HepG2 (cell line): ENCODE data around the gene SSC4D. TPM values are rescaled to one million over a fixed set of nuclear protein-coding genes. Genes with fewer than 3 reads are reported as not detected.

Experiments
- ATAC-seq: fragments of 200-7000 bp; cut with Tn5 transposase; 3 replicates; pipeline ENCODE4 v1.9.1; 2020; ENCODE audit warnings: mild to moderate bottlenecking, moderate library complexity
- BruUV-seq: library from RNA; stranded (reverse); fragments of 400-500 nt; replicated peaks from 2 replicates; lab custom pipeline; 2021; lab: Mats Ljungman, UMichigan
- CTCF ChIA-PET: fragments of 300-600 bp; formaldehyde crosslinking; extraction: SDS; loops from one replicate; lab custom pipeline; 2021; ENCODE audit warnings: low total read pairs, inconsistent platforms, low intra/inter-chr PET ratio; lab: Yijun Ruan, JAX
- POLR2A ChIA-PET: fragments of 350-600 bp; sonication (Branson Sonifier 250); formaldehyde crosslinking; loops from one replicate; lab custom pipeline; 2020; ENCODE audit warnings: antibody characterized with exemption, inconsistent platforms; lab: Yijun Ruan, JAX
- DNase-seq: peaks from one replicate; pipeline ENCODE4 v3.0.0-alpha.2; 2015; ENCODE audit warnings: low spot score
- FAIRE-seq: peaks from 3 replicates; lab custom pipeline; 2011; peaks lifted over from hg19 to GRCh38; lab: Jason Lieb, UNC
- H2AFZ ChIP-seq: one replicate; pipeline ENCODE4 v1.6.1; 2011; ENCODE audit warnings: low read length, inconsistent platforms
- H3K27ac ChIP-seq: fragments of 300-600 bp; 3 replicates; pipeline ENCODE4 v1.8.0; 2011; ENCODE audit warnings: mixed run types, mild to moderate bottlenecking, mixed read lengths, low read length, inconsistent platforms; ENCODE audit not compliant: insufficient read depth; ENCODE audit errors: extremely low read length
- H3K27me3 ChIP-seq, 2 experiments: fragments of 200-600 bp in 1 of 2; 2 replicates in 1 of 2; 3 replicates in 1 of 2; pipeline versions ENCODE4 v1.6.0 to v1.8.0; 2011; ENCODE audit warnings: low read length in 2 of 2, mild to moderate bottlenecking in 2 of 2, moderate library complexity in 2 of 2, inconsistent platforms in 1 of 2; ENCODE audit not compliant: insufficient read depth in 2 of 2, control insufficient read depth in 1 of 2
- H3K36me3 ChIP-seq, 2 experiments: fragments of 200-600 bp in 1 of 2; replicated peaks in 1 of 2; 2 replicates in 1 of 2; 3 replicates in 1 of 2; pipeline versions ENCODE4 v1.5.1 to v1.8.0; 2011; ENCODE audit warnings: low read length in 2 of 2, inconsistent platforms in 1 of 2; ENCODE audit not compliant: insufficient read depth in 2 of 2, control insufficient read depth in 1 of 2
- H3K4me1 ChIP-seq: 2 replicates; pipeline ENCODE4 v1.5.1; 2012; ENCODE audit warnings: low read length, inconsistent platforms; ENCODE audit not compliant: insufficient read depth
- H3K4me2 ChIP-seq: 2 replicates; pipeline ENCODE4 v1.6.0; 2011; ENCODE audit warnings: low read depth, low read length, inconsistent platforms
- H3K4me3 ChIP-seq, 3 experiments: fragments of 200-600 bp in 1 of 3; sonication (generic), shearing (Covaris generic) in 1 of 3; replicated peaks in 1 of 3; 2 replicates each; pipeline ENCODE4 v1.5.1; 2011 to 2016; ENCODE audit warnings: low read length in 3 of 3, inconsistent platforms in 2 of 3, low read depth in 2 of 3, mild to moderate bottlenecking in 2 of 3, control low read depth in 1 of 3, mixed read lengths in 1 of 3; ENCODE audit not compliant: insufficient read depth in 1 of 3
- H3K79me2 ChIP-seq: one replicate; pipeline ENCODE4 v1.6.1; 2011; ENCODE audit warnings: low read length, inconsistent platforms; ENCODE audit not compliant: insufficient read depth
- H3K9ac ChIP-seq: 2 replicates; pipeline ENCODE4 v1.6.0; 2011; ENCODE audit warnings: mild to moderate bottlenecking, low read depth, low read length, inconsistent platforms; ENCODE audit not compliant: insufficient read depth
- H3K9me3 ChIP-seq: 2 replicates; pipeline ENCODE4 v1.5.1; 2012; ENCODE audit warnings: mild to moderate bottlenecking, low read length
- H4K20me1 ChIP-seq: 2 replicates; pipeline ENCODE4 v1.6.0; 2011; ENCODE audit warnings: inconsistent platforms, mild to moderate bottlenecking, low read length, moderate library complexity; ENCODE audit not compliant: insufficient read depth
- ELF3 ChIP-seq: IDR thresholded peaks from 2 replicates; pipeline ENCODE4 v1.6.1; 2016; ENCODE audit warnings: missing genetic modification reagents, missing compliant biosample characterization
- MAFF ChIP-seq: IDR thresholded peaks from 2 replicates; pipeline ENCODE4 v1.6.1; 2011; ENCODE audit warnings: low read depth, low read length, improper control_type of control experiment
- SKI ChIP-seq: fragments of 450-650 bp; IDR thresholded peaks from one replicate; pipeline ENCODE4 v1.6.1; 2018; ENCODE audit warnings: mild to moderate bottlenecking; ENCODE audit not compliant: partially characterized antibody
- ZNF552 ChIP-seq: sonication (generic); formaldehyde crosslinking; IDR thresholded peaks from 2 replicates; pipeline ENCODE4 v1.9.0; 2022; ENCODE audit warnings: missing genetic modification reagents, mild to moderate bottlenecking, borderline replicate concordance
- WGBS: methylation state at CpG from one replicate; pipeline ENCODE4 v1.1.6; 2017; ENCODE audit warnings: low lambda C conversion rate; 5-methylcytosine and 5-hydroxymethylcytosine counted together
- in situ Hi-C: cut with HindIII; loops from 2 replicates; pipeline ENCODE4 v1.10.0; 2017; ENCODE audit warnings: low pct_unique_long_range_greater_than_20kb; ENCODE audit not compliant: extremely low pct_ligation_motif_present
- intact Hi-C: fragments of 100-400 bp; cut with micrococcal nuclease; formaldehyde crosslinking; loops from one replicate; pipeline ENCODE4 v1.10.0; 2022; ENCODE audit not compliant: unreplicated experiment
- polyA plus RNA-seq, 8 experiments: library from polyadenylated mRNA; depleted of rRNA in 3 of 8; stranded (reverse) in 7 of 8; unstranded in 1 of 8; fragments of >200 nt; fragmentation: Illumina TruSeq in 4 of 8; extraction: Trizol in 4 of 8; gene quantifications; 2 replicates each; pipeline versions ENCODE4 v1.2.1 to v1.2.3, GENCODE V29; 2011 to 2016; ENCODE audit warnings: low read depth in 4 of 8, missing spikeins in 1 of 8, mixed read lengths in 1 of 8; ENCODE audit not compliant: insufficient read depth in 1 of 8
- total RNA-seq, 5 experiments: library from RNA; depleted of rRNA; stranded (reverse); fragments of >200 nt; fragmentation: Illumina TruSeq; extraction: Trizol; gene quantifications; 2 replicates each; pipeline ENCODE4 v1.2.3, GENCODE V29; 2016; ENCODE audit warnings: low read depth in 1 of 5
- TF ChIP-seq, protein P1 (sequence below): sonication (generic); formaldehyde crosslinking; IDR thresholded peaks from 2 replicates; pipeline ENCODE4 v1.8.1; 2023; ENCODE audit warnings: missing genetic modification reagents, inconsistent platforms, borderline replicate concordance
- TF ChIP-seq, protein P2 (sequence below): sonication (generic); formaldehyde crosslinking; IDR thresholded peaks from 2 replicates; pipeline ENCODE4 v1.9.0; 2021; ENCODE audit warnings: missing genetic modification reagents, mild to moderate bottlenecking, borderline replicate concordance
- TF ChIP-seq, protein P3 (sequence below): sonication (generic); formaldehyde crosslinking; IDR thresholded peaks from 2 replicates; pipeline ENCODE4 v1.5.1; 2020; ENCODE audit warnings: missing genetic modification reagents, mild to moderate bottlenecking, borderline replicate concordance
- TF ChIP-seq, protein P4 (sequence below): sonication (generic); formaldehyde crosslinking; conservative IDR thresholded peaks from 2 replicates; pipeline ENCODE4 v1.8.0; 2022; ENCODE audit warnings: missing genetic modification reagents

SSC4D gene
- total and polyA plus RNA-seq, 2 of the 13 experiments (the other 11 are each of a cell fraction or from before 2014, with no cell fraction given) = 33.3 to 63.8 TPM

DNA sequence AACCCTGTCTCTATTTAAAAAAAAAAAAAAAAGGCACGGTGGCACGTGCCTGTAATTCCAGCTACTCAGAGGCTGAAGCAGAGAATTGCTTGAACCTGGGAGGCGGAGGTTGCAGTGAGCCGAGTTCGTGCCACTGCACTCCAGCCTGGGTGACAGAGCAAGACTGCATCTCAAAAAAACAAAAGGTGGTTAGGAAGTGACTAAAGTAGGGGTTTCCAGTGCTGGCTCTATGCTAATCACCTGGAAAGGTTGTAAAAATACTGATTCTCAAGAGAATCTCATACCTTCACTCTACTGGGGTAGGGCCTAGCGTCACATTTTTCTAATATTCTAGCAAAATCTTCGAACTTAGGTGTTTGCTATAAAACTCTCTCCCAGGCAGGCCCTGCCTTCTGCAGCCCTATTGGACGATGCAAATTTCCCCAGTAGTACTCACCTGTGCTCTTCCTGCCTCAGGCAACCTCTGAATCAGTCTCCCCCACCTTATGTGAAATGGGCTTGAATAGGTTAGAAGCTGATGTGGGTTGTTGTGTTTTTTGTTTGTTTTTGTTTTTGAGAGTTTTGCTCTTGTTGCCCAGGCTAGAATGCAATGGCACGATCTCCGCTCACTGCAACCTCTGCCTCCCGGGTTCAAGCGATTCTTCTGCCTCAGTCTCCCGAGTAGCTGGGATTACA lies 18.8 kb upstream of the SSC4D start:
- POLR2A ChIA-PET = no interaction called here

DNA sequence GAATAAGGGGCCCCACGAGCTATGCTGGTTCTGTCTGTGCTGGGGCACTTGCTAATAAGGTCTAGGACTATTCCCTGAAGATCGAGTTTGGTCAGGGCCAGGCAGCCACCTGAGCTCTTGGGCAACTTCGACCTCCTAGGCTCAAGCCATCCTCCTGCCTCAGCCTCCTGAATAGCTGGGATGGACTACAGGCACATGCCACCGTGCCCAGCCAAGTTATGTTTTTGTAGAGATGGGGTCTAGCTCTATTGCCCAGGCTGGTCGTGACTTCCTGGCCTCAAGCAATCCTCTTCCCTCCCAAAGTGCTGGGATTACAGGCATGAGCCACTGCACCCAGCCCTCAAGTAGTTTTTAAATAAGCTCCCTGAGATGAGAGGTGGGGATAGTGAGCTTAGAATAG lies 18.1 kb upstream of the SSC4D start:
- 18% methylated on average over 5 of the region's 5 CpGs for WGBS
- no peak overlapping the region for H2AFZ ChIP-seq
- ATAC-seq (no peak), FAIRE-seq (no peak), DNase-seq (no peak)
- H3K9me3 ChIP-seq = no peaks in the 10 kb centered on the region
- in situ Hi-C loops (no loop called here), intact Hi-C loops (no loop called here)
- CTCF ChIA-PET = interaction anchor here (0.5 kb wide), 1 partner anchor 158 kb away, joined by 3 read pairs; no protein-coding TSS in a partner anchor
- no peaks in the 10 kb centered on the region for H3K79me2 ChIP-seq
- peaks cover 24% of the 10 kb centered on the region; the same call in 1 of the 2 replicates for H3K4me1 ChIP-seq
- no peak overlapping the region for H3K4me2 ChIP-seq
- H3K9ac ChIP-seq = no peak overlapping the region
- no peak overlapping the region for H3K4me3 ChIP-seq
- no peak overlapping the region for H3K27ac ChIP-seq
- POLR2A ChIA-PET = no interaction called here
- no TSS peak for BruUV-seq
- H3K27me3 ChIP-seq = peaks cover 5 to 28% of the 10 kb centered on the region in 2 experiments; a peak in 3 of 5 replicates
- H4K20me1 ChIP-seq = no peaks in the 10 kb centered on the region
- no peaks in the 10 kb centered on the region for H3K36me3 ChIP-seq
- TF ChIP-seq, protein P1, sequence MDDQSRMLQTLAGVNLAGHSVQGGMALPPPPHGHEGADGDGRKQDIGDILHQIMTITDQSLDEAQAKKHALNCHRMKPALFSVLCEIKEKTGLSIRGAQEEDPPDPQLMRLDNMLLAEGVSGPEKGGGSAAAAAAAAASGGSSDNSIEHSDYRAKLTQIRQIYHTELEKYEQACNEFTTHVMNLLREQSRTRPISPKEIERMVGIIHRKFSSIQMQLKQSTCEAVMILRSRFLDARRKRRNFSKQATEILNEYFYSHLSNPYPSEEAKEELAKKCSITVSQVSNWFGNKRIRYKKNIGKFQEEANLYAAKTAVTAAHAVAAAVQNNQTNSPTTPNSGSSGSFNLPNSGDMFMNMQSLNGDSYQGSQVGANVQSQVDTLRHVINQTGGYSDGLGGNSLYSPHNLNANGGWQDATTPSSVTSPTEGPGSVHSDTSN (CRISPR knock-in tag) = no peak
- TF ChIP-seq, protein P2, sequence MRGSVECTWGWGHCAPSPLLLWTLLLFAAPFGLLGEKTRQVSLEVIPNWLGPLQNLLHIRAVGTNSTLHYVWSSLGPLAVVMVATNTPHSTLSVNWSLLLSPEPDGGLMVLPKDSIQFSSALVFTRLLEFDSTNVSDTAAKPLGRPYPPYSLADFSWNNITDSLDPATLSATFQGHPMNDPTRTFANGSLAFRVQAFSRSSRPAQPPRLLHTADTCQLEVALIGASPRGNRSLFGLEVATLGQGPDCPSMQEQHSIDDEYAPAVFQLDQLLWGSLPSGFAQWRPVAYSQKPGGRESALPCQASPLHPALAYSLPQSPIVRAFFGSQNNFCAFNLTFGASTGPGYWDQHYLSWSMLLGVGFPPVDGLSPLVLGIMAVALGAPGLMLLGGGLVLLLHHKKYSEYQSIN = no peak
- TF ChIP-seq MAFF (no peak), ZNF552 (no peak), ELF3 (CRISPR knock-in tag) (no peak), SKI (no peak)
- TF ChIP-seq, protein P3, sequence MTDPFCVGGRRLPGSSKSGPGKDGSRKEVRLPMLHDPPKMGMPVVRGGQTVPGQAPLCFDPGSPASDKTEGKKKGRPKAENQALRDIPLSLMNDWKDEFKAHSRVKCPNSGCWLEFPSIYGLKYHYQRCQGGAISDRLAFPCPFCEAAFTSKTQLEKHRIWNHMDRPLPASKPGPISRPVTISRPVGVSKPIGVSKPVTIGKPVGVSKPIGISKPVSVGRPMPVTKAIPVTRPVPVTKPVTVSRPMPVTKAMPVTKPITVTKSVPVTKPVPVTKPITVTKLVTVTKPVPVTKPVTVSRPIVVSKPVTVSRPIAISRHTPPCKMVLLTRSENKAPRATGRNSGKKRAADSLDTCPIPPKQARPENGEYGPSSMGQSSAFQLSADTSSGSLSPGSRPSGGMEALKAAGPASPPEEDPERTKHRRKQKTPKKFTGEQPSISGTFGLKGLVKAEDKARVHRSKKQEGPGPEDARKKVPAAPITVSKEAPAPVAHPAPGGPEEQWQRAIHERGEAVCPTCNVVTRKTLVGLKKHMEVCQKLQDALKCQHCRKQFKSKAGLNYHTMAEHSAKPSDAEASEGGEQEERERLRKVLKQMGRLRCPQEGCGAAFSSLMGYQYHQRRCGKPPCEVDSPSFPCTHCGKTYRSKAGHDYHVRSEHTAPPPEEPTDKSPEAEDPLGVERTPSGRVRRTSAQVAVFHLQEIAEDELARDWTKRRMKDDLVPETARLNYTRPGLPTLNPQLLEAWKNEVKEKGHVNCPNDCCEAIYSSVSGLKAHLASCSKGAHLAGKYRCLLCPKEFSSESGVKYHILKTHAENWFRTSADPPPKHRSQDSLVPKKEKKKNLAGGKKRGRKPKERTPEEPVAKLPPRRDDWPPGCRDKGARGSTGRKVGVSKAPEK = no peak

More for the DNA sequence above, 18.8 kb upstream of the SSC4D start:
- FAIRE-seq = no peak
- peaks cover 5 to 27% of the 10 kb centered on the region in 2 experiments; a peak in 3 of 5 replicates for H3K27me3 ChIP-seq
- no peaks in the 10 kb centered on the region for H3K79me2 ChIP-seq
- peaks cover 20% of the 10 kb centered on the region; the same call in 1 of the 2 replicates for H3K4me1 ChIP-seq
- CTCF ChIA-PET = interaction anchor here (0.5 kb wide), 1 partner anchor 159 kb away, joined by 3 read pairs; no protein-coding TSS in a partner anchor
- intact Hi-C loops (no loop called here), in situ Hi-C loops (no loop called here)
- no peak overlapping the region for H2AFZ ChIP-seq
- no peaks in the 10 kb centered on the region for H4K20me1 ChIP-seq
- ATAC-seq = no peak
- no TSS peak for BruUV-seq
- no peaks in the 10 kb centered on the region for H3K36me3 ChIP-seq
- no peak overlapping the region for H3K4me2 ChIP-seq
- TF ChIP-seq, protein P4, sequence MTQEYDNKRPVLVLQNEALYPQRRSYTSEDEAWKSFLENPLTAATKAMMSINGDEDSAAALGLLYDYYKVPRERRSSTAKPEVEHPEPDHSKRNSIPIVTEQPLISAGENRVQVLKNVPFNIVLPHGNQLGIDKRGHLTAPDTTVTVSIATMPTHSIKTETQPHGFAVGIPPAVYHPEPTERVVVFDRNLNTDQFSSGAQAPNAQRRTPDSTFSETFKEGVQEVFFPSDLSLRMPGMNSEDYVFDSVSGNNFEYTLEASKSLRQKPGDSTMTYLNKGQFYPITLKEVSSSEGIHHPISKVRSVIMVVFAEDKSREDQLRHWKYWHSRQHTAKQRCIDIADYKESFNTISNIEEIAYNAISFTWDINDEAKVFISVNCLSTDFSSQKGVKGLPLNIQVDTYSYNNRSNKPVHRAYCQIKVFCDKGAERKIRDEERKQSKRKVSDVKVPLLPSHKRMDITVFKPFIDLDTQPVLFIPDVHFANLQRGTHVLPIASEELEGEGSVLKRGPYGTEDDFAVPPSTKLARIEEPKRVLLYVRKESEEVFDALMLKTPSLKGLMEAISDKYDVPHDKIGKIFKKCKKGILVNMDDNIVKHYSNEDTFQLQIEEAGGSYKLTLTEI (CRISPR knock-in tag) = no peak
- no peak overlapping the region for H3K9ac ChIP-seq
- no peaks in the 10 kb centered on the region for H3K9me3 ChIP-seq
- WGBS = 49% methylated on average over 13 of the region's 13 CpGs
- H3K4me3 ChIP-seq = no peak overlapping the region
- no peak overlapping the region for H3K27ac ChIP-seq
- DNase-seq = no peak
